ENCODE measurements around the gene FHDC1.

The FHDC1 gene

GRCh38 chr4:153000076-153000420 lies 63.9 kb downstream of the FHDC1 start:
- H3K4me3 ChIP-seq (ENCODE audit: low read depth, low read length): no peak overlapping the region
- H3K79me2 ChIP-seq: no peaks in the 10 kb centered on the region
- H3K27me3 ChIP-seq (ENCODE audit: control insufficient read depth, insufficient read depth, low read length): no peaks in the 10 kb centered on the region
- no peak overlapping the region for H2AFZ ChIP-seq
- no peak overlapping the region for H3K9ac ChIP-seq
- no peak for TF ChIP-seq CTCF (IDR thresholded peaks at IDR 0.05)
- no peak overlapping the region for H3K27ac ChIP-seq
- no peaks in the 10 kb centered on the region for H3K4me1 ChIP-seq
- no peaks in the 10 kb centered on the region for H3K36me3 ChIP-seq (ENCODE audit: control insufficient read depth, insufficient read depth, low read length)
- H3K4me2 ChIP-seq (ENCODE audit: low read length): no peak overlapping the region
- H3K9me3 ChIP-seq (ENCODE audit: control insufficient read depth, low read length): no peaks in the 10 kb centered on the region

- H3K79me2 ChIP-seq: no peaks in the 10 kb centered on the region
- no peak overlapping the region for H2AFZ ChIP-seq
- no peak overlapping the region for H3K9ac ChIP-seq
Observed at GRCh38 chr4:153001626-153002025, 65.5 kb downstream of the FHDC1 start.

GRCh38 chr4:153002110-153002509 lies 66.0 kb downstream of the FHDC1 start:
- Histone ChIP-seq H3K4me1 (no peaks in the 10 kb centered on the region), H3K9ac (no peak overlapping the region), H2AFZ (no peak overlapping the region), H3K9me3 (ENCODE audit: control insufficient read depth, low read length) (no peaks in the 10 kb centered on the region), H3K4me2 (ENCODE audit: low read length) (no peak overlapping the region), H3K79me2 (no peaks in the 10 kb centered on the region), H3K27ac (no peak overlapping the region), H3K4me3 (ENCODE audit: low read depth, low read length) (no peak overlapping the region), H3K27me3 (ENCODE audit: control insufficient read depth, insufficient read depth, low read length) (no peaks in the 10 kb centered on the region), H3K36me3 (ENCODE audit: control insufficient read depth, insufficient read depth, low read length) (no peaks in the 10 kb centered on the region)
- TF ChIP-seq CTCF (IDR thresholded peaks at IDR 0.05): no peak

More at GRCh38 chr4:153001626-153002025, 65.5 kb downstream of the FHDC1 start:
- no peak overlapping the region for H3K4me2 ChIP-seq (ENCODE audit: low read length)
- H3K4me1 ChIP-seq: no peaks in the 10 kb centered on the region
- no peaks in the 10 kb centered on the region for H3K36me3 ChIP-seq (ENCODE audit: control insufficient read depth, insufficient read depth, low read length)
- TF ChIP-seq CTCF (IDR thresholded peaks at IDR 0.05): no peak
- no peak overlapping the region for H3K27ac ChIP-seq
- no peaks in the 10 kb centered on the region for H3K9me3 ChIP-seq (ENCODE audit: control insufficient read depth, low read length)
- H3K27me3 ChIP-seq (ENCODE audit: control insufficient read depth, insufficient read depth, low read length): no peaks in the 10 kb centered on the region
- H3K4me3 ChIP-seq (ENCODE audit: low read depth, low read length): no peak overlapping the region

- no peak overlapping the region for H3K27ac ChIP-seq
- H3K4me2 ChIP-seq (ENCODE audit: low read length): no peak overlapping the region
- no peaks in the 10 kb centered on the region for H3K36me3 ChIP-seq (ENCODE audit: control insufficient read depth, insufficient read depth, low read length)
- no peaks in the 10 kb centered on the region for H3K79me2 ChIP-seq
- H3K27me3 ChIP-seq (ENCODE audit: control insufficient read depth, insufficient read depth, low read length): no peaks in the 10 kb centered on the region
- no peak overlapping the region for H3K9ac ChIP-seq
- TF ChIP-seq CTCF (IDR thresholded peaks at IDR 0.05): no peak
- no peak overlapping the region for H2AFZ ChIP-seq
- no peaks in the 10 kb centered on the region for H3K4me1 ChIP-seq
- H3K4me3 ChIP-seq (ENCODE audit: low read depth, low read length): no peak overlapping the region
- no peaks in the 10 kb centered on the region for H3K9me3 ChIP-seq (ENCODE audit: control insufficient read depth, low read length)
Observed at GRCh38 chr4:153004081-153004850, 68.1 kb downstream of the FHDC1 start.

- Histone ChIP-seq H3K9ac (no peak overlapping the region), H3K4me1 (no peaks in the 10 kb centered on the region), H2AFZ (no peak overlapping the region), H3K27ac (no peak overlapping the region), H3K27me3 (ENCODE audit: control insufficient read depth, insufficient read depth, low read length) (no peaks in the 10 kb centered on the region), H3K36me3 (ENCODE audit: control insufficient read depth, insufficient read depth, low read length) (no peaks in the 10 kb centered on the region), H3K9me3 (ENCODE audit: control insufficient read depth, low read length) (no peaks in the 10 kb centered on the region), H3K4me2 (ENCODE audit: low read length) (no peak overlapping the region), H3K79me2 (no peaks in the 10 kb centered on the region), H3K4me3 (ENCODE audit: low read depth, low read length) (no peak overlapping the region)
- TF ChIP-seq CTCF (IDR thresholded peaks at IDR 0.05): no peak
Observed at GRCh38 chr4:153005899-153006381, 69.8 kb downstream of the FHDC1 start.

Data from parathyroid adenoma (tissue), 2 donors.